HG02970 (cell line): Measurements from ENCODE around the gene ALK.

Experiments
- ATAC-seq: cut with Tn5 transposase; IDR thresholded peaks from one replicate; pipeline ENCODE4 v1.9.1; 2021; ENCODE audit warnings: mild to moderate bottlenecking, moderate library complexity, moderate number of reproducible peaks; ENCODE audit not compliant: unreplicated experiment, low FRiP score

ALK gene

GRCh38 chr2:29726976-29727375 lies 194.4 kb downstream of the ALK start:
- no peak for ATAC-seq

- ATAC-seq, result no peak
Observed at GRCh38 chr2:29725610-29726009, 195.8 kb downstream of the ALK start.

- ATAC-seq, result no peak
Observed at GRCh38 chr2:29724282-29724681, 197.1 kb downstream of the ALK start.

- ATAC-seq, result peak; percentile 83
Observed at GRCh38 chr2:29723255-29724001, 198.0 kb downstream of the ALK start.

GRCh38 chr2:29719639-29720038 lies 201.7 kb downstream of the ALK start:
- no peak for ATAC-seq

- ATAC-seq, result no peak
Observed at GRCh38 chr2:29718076-29718686, 203.2 kb downstream of the ALK start.

- ATAC-seq, result no peak
Observed at GRCh38 chr2:29715655-29716054, 205.7 kb downstream of the ALK start.

- ATAC-seq, result no peak
Observed at GRCh38 chr2:29714333-29714732, 207.1 kb downstream of the ALK start.

- no peak for ATAC-seq
Observed at GRCh38 chr2:29706171-29706720, 215.1 kb downstream of the ALK start.

- no peak for ATAC-seq
Observed at GRCh38 chr2:29705616-29706015, 215.8 kb downstream of the ALK start.

- no peak for ATAC-seq
Observed at GRCh38 chr2:29703336-29703735, 218.1 kb downstream of the ALK start.

- no peak for ATAC-seq
Observed at GRCh38 chr2:29702276-29702675, 219.1 kb downstream of the ALK start.

GRCh38 chr2:29700560-29700959 lies 220.8 kb downstream of the ALK start:
- ATAC-seq, result no peak

- no peak for ATAC-seq
Observed at GRCh38 chr2:29699045-29699444, 222.3 kb downstream of the ALK start.

- no peak for ATAC-seq
Observed at GRCh38 chr2:29698216-29698615, 223.2 kb downstream of the ALK start.

GRCh38 chr2:29697715-29698114 lies 223.7 kb downstream of the ALK start:
- no peak for ATAC-seq

- no peak for ATAC-seq
Observed at GRCh38 chr2:29697181-29697580, 224.2 kb downstream of the ALK start.

- ATAC-seq, result no peak
Observed at GRCh38 chr2:29694741-29695140, 226.6 kb downstream of the ALK start.

- ATAC-seq, result no peak
Observed at GRCh38 chr2:29691391-29691950, 229.9 kb downstream of the ALK start.

- no peak for ATAC-seq
Observed at GRCh38 chr2:29689666-29690065, 231.7 kb downstream of the ALK start.

- ATAC-seq, result no peak
Observed at GRCh38 chr2:29688429-29688828, 233.0 kb downstream of the ALK start.

- no peak for ATAC-seq
Observed at GRCh38 chr2:29687121-29687520, 234.3 kb downstream of the ALK start.
